Hepatocyte (in vitro differentiated cells): ENCODE results near the gene OXSR1. TPM values are rescaled to one million over a fixed set of nuclear protein-coding genes. Genes with fewer than 3 reads are reported as not detected.

Experiments
- DNase-seq: peaks from one replicate; pipeline ENCODE4 v3.0.0-alpha.2; 2016; ENCODE audit warnings: low spot score
- H2AFZ ChIP-seq: fragments of 200-600 bp; sonication (generic); 2 replicates; pipeline ENCODE4 v1.6.0; 2016; ENCODE audit warnings: antibody characterized with exemption, mild to moderate bottlenecking
- H3K27ac ChIP-seq: fragments of 200-600 bp; sonication (generic); 2 replicates; pipeline ENCODE4 v1.5.1; 2016; ENCODE audit warnings: mild to moderate bottlenecking
- H3K27me3 ChIP-seq: fragments of 200-600 bp; sonication (generic); 2 replicates; pipeline ENCODE4 v1.6.1; 2016
- H3K36me3 ChIP-seq: fragments of 200-600 bp; sonication (generic); replicated peaks from 2 replicates; pipeline ENCODE4 v1.5.1; 2016; ENCODE audit warnings: low read depth; ENCODE audit not compliant: insufficient read depth
- H3K4me1 ChIP-seq: fragments of 200-600 bp; sonication (generic); 2 replicates; pipeline ENCODE4 v1.5.1; 2016; ENCODE audit warnings: mild to moderate bottlenecking, moderate library complexity; ENCODE audit not compliant: insufficient read depth
- H3K4me2 ChIP-seq: fragments of 200-600 bp; sonication (generic); 2 replicates; pipeline ENCODE4 v1.6.0; 2016
- H3K4me3 ChIP-seq: fragments of 200-600 bp; sonication (generic); 2 replicates; pipeline ENCODE4 v1.5.1; 2016; ENCODE audit warnings: mild to moderate bottlenecking
- H3K79me2 ChIP-seq: fragments of 200-600 bp; sonication (generic); 2 replicates; pipeline ENCODE4 v1.6.0; 2017; ENCODE audit warnings: mild to moderate bottlenecking
- H3K9me2 ChIP-seq: fragments of 200-600 bp; sonication (generic); replicated peaks from 2 replicates; pipeline ENCODE4 v1.6.0; 2017; ENCODE audit warnings: mild to moderate bottlenecking; ENCODE audit not compliant: insufficient read depth
- H3K9me3 ChIP-seq: fragments of 200-600 bp; sonication (generic); 2 replicates; pipeline ENCODE4 v1.5.1; 2016; ENCODE audit warnings: low read depth, mild to moderate bottlenecking
- H4K20me1 ChIP-seq: fragments of 200-600 bp; sonication (generic); 2 replicates; pipeline ENCODE4 v1.6.0; 2016; ENCODE audit warnings: mild to moderate bottlenecking; ENCODE audit not compliant: insufficient read depth, poor library complexity, severe bottlenecking
- CTCF ChIP-seq: fragments of 200-600 bp; sonication (generic); IDR thresholded peaks from 2 replicates; pipeline ENCODE4 v1.5.1; 2016; ENCODE audit warnings: antibody characterized with exemption, mild to moderate bottlenecking; ENCODE audit not compliant: poor library complexity
- EZH2 ChIP-seq: fragments of 200-600 bp; sonication (generic); IDR thresholded peaks from 2 replicates; pipeline ENCODE4 v1.6.1; 2016; ENCODE audit warnings: antibody characterized with exemption, mild to moderate bottlenecking, borderline replicate concordance
- EZH2phosphoT487 ChIP-seq: fragments of 200-600 bp; sonication (generic); IDR thresholded peaks from one replicate; pipeline ENCODE4 v1.6.1; 2018; ENCODE audit warnings: antibody characterized with exemption, mild to moderate bottlenecking, low read depth, moderate library complexity; ENCODE audit not compliant: unreplicated experiment, severe bottlenecking
- WGBS: methylation state at CpG from one replicate; pipeline ENCODE4 v1.1.6; 2016; ENCODE audit warnings: low lambda C conversion rate; ENCODE audit errors: missing lambda C conversion rate; 5-methylcytosine and 5-hydroxymethylcytosine counted together
- polyA plus RNA-seq: library from polyadenylated mRNA; unstranded; fragments of >200 nt; fragmentation: Nextera tagmentation; extraction: Ambion mirVana; gene quantifications from 2 replicates; pipeline ENCODE4 v1.2.1, GENCODE V29; 2016
- total RNA-seq: library from RNA; depleted of rRNA; stranded (reverse); fragments of >200 nt; gene quantifications from 2 replicates; pipeline ENCODE4 v1.2.3, GENCODE V29; 2014

OXSR1 gene
- total and polyA plus RNA-seq, 2 experiments from 2014 or later = 15.7 to 30.7 TPM

GRCh38 chr3:38143511-38143910, 21.8 kb upstream of the OXSR1 start:
- no peaks in the 10 kb centered on the region for H3K9me3 ChIP-seq
- H3K27ac ChIP-seq = no peak overlapping the region
- no peaks in the 10 kb centered on the region for H4K20me1 ChIP-seq
- 75% methylated on average over 3 of the region's 3 CpGs for WGBS
- H3K4me3 ChIP-seq = no peak overlapping the region
- H3K27me3 ChIP-seq = no peaks in the 10 kb centered on the region
- TF ChIP-seq EZH2 (no peak), CTCF (no peak), EZH2phosphoT487 (no peak)
- H3K4me1 ChIP-seq = peaks cover 7% of the 10 kb centered on the region
- peaks cover 23% of the 10 kb centered on the region for H3K79me2 ChIP-seq
- no peak overlapping the region for H2AFZ ChIP-seq
- no peak for DNase-seq
- H3K4me2 ChIP-seq = no peak overlapping the region
- H3K36me3 ChIP-seq = no peaks in the 10 kb centered on the region
- H3K9me2 ChIP-seq = no peaks in the 10 kb centered on the region

- no peak for DNase-seq
- H3K27ac ChIP-seq = no peak overlapping the region
Measured at GRCh38 chr3:38146504-38146903, 18.8 kb upstream of the OXSR1 start.

GRCh38 chr3:38147421-38147820, 17.9 kb upstream of the OXSR1 start:
- 96% methylated on average over 3 of the region's 3 CpGs for WGBS
- H3K4me2 ChIP-seq = no peak overlapping the region
- no peaks in the 10 kb centered on the region for H3K36me3 ChIP-seq
- H3K4me3 ChIP-seq = no peak overlapping the region
- H3K79me2 ChIP-seq = no peaks in the 10 kb centered on the region
- H4K20me1 ChIP-seq = no peaks in the 10 kb centered on the region
- TF ChIP-seq EZH2 (no peak), EZH2phosphoT487 (no peak), CTCF (no peak)
- H3K4me1 ChIP-seq = no peaks in the 10 kb centered on the region
- no peaks in the 10 kb centered on the region for H3K9me3 ChIP-seq
- H3K27ac ChIP-seq = no peak overlapping the region
- H2AFZ ChIP-seq = no peak overlapping the region
- H3K9me2 ChIP-seq = no peaks in the 10 kb centered on the region
- DNase-seq = no peak
- no peaks in the 10 kb centered on the region for H3K27me3 ChIP-seq

More at GRCh38 chr3:38146504-38146903, 18.8 kb upstream of the OXSR1 start:
- H3K36me3 ChIP-seq = no peaks in the 10 kb centered on the region
- TF ChIP-seq EZH2phosphoT487 = no peak
- TF ChIP-seq CTCF = no peak
- TF ChIP-seq EZH2 = no peak
- no peaks in the 10 kb centered on the region for H3K9me2 ChIP-seq
- H3K79me2 ChIP-seq = no peaks in the 10 kb centered on the region
- H3K4me2 ChIP-seq = no peak overlapping the region
- H3K4me1 ChIP-seq = no peaks in the 10 kb centered on the region
- WGBS = 84% methylated on average over 2 of the region's 2 CpGs
- H3K27me3 ChIP-seq = no peaks in the 10 kb centered on the region
- H3K4me3 ChIP-seq = no peak overlapping the region
- no peak overlapping the region for H2AFZ ChIP-seq
- H3K9me3 ChIP-seq = no peaks in the 10 kb centered on the region
- no peaks in the 10 kb centered on the region for H4K20me1 ChIP-seq

GRCh38 chr3:38148311-38148882, 16.9 kb upstream of the OXSR1 start:
- Histone ChIP-seq H3K4me1 (no peaks in the 10 kb centered on the region), H3K27ac (no peak overlapping the region), H3K9me2 (no peaks in the 10 kb centered on the region), H3K4me3 (no peak overlapping the region), H3K36me3 (no peaks in the 10 kb centered on the region), H3K79me2 (no peaks in the 10 kb centered on the region), H3K27me3 (no peaks in the 10 kb centered on the region), H4K20me1 (no peaks in the 10 kb centered on the region), H3K4me2 (no peak overlapping the region), H2AFZ (no peak overlapping the region), H3K9me3 (no peaks in the 10 kb centered on the region)
- DNase-seq = no peak
- TF ChIP-seq CTCF (no peak), EZH2phosphoT487 (no peak), EZH2 (no peak)
- 88% methylated on average over 5 of the region's 5 CpGs for WGBS
